GM12801 (cell line): ENCODE data around the gene GNAO1.

ENCODE experiments used
- CTCF ChIP-seq: IDR thresholded peaks from one replicate; pipeline ENCODE4 v1.5.1; 2011; ENCODE audit warnings: control low read depth; ENCODE audit not compliant: insufficient read length; ENCODE audit errors: extremely low read depth

Gene GNAO1

GRCh38 chr16:56341656-56342399 lies 150.5 kb downstream of the GNAO1 start:
- TF ChIP-seq CTCF: no peak

DNA sequence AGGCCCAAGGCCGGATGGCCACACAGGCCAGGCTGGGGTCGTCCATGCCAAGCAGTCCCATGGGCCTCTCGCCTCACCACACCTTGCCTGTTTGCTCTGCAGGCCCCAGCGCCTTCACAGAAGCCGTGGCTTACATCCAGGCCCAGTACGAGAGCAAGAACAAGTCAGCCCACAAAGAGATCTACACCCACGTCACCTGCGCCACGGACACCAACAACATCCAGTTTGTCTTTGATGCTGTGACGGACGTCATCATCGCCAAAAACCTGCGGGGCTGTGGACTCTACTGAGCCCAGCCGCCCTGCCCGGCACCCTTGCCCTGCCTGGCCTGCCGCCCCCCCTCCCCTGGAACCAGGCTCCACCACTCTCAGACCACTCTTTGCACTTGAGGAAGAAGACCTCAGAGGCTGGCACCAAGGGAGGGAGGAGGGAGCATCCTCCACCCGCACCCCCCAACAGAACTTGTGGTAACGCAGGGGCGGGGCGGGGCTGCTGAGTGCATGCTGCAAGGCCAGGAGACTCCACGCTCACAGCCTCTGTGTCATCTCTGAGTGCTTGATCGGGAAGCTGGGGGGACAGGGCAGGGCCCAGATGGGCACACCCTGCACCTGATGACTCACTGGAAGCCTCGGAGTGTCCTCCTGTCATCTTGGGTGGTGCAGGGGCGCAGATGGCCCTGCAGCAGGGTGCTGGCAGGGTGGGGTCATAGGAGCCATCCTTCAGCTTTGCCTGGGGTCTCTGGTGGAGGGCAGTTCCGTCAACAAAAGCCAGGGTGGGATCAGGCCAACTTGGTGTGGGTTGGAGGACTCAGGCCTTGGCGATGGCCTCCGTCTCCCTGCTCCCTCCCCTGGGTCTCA lies 152.6 kb downstream of the GNAO1 start:
- TF ChIP-seq CTCF: no peak

- no peak for TF ChIP-seq CTCF
Measured at GRCh38 chr16:56344518-56345405, 153.5 kb downstream of the GNAO1 start.

- TF ChIP-seq CTCF: no peak
Measured at GRCh38 chr16:56345406-56346050, 154.2 kb downstream of the GNAO1 start.

- TF ChIP-seq CTCF: no peak
Measured at GRCh38 chr16:56346131-56346890, 155.0 kb downstream of the GNAO1 start.

- TF ChIP-seq CTCF: no peak
Measured at GRCh38 chr16:56347166-56347565, 155.9 kb downstream of the GNAO1 start.
